ENCODE results near the gene VIM. TPM values are rescaled to one million over a fixed set of nuclear protein-coding genes. Genes with fewer than 3 reads are reported as not detected.

The VIM gene
- polyA plus RNA-seq, 1 donor (not counting 4 experiments of a cell fraction or from before 2014, with no cell fraction given) = 495 TPM

- H3K79me2 ChIP-seq (ENCODE audit: control insufficient read depth, insufficient read depth, low read length) = peaks cover 23% of the 10 kb centered on the region
- dilution Hi-C loops (cut with MboI; ENCODE audit: extremely low pct_ligation_motif_present, low sequenced_read_pairs) = no loop called here
These were observed 1.1 kb upstream of the VIM start for GRCh38 chr10:17226891-17227303.

GRCh38 chr10:17227367-17228090, 512 bp upstream of the VIM start:
- DNase-seq (ENCODE audit: low read depth, low spot score) = no peak
- Histone ChIP-seq H3K9ac (ENCODE audit: control insufficient read depth, extremely low read depth, insufficient read depth, low read length) (peak overlapping the region; percentile 88), H2AFZ (ENCODE audit: control insufficient read depth, low read length) (peak overlapping the region; percentile 8), H3K9me1 (ENCODE audit: control insufficient read depth, extremely low read depth, insufficient read depth, low read length) (no peaks in the 10 kb centered on the region), H3K27me3 (ENCODE audit: control insufficient read depth, extremely low read depth, insufficient read depth, low read length) (no peaks in the 10 kb centered on the region), H3K4me2 (ENCODE audit: control insufficient read depth, extremely low read depth, insufficient read depth, low read depth, low read length) (peak overlapping the region; percentile 90), H3K79me2 (ENCODE audit: control insufficient read depth, insufficient read depth, low read length) (peaks cover 25% of the 10 kb centered on the region), H3K4me3 (ENCODE audit: control insufficient read depth in 2 of 3, extremely low read depth in 1 of 3, insufficient read depth in 2 of 3, low read depth in 1 of 3, low read length in 3 of 3) (peak overlapping the region; percentile 65 to 86 (median 80)), H3K4me1 (ENCODE audit: control insufficient read depth, extremely low read depth, insufficient read depth, low read length) (peaks cover 22% of the 10 kb centered on the region), H3K36me3 (ENCODE audit: control insufficient read depth in 2 of 2, extremely low read depth in 1 of 2, insufficient read depth in 2 of 2, low read length in 2 of 2) (peaks cover 2 to 3% of the 10 kb centered on the region in 2 experiments), H3K9me3 (ENCODE audit: control insufficient read depth, low read depth, low read length) (no peaks in the 10 kb centered on the region), H3K27ac (ENCODE audit: control insufficient read depth, insufficient read depth, low read length) (peak overlapping the region; percentile 31), H4K20me1 (ENCODE audit: control insufficient read depth, extremely low read depth, insufficient read depth, low read length) (peaks cover 4% of the 10 kb centered on the region)
- dilution Hi-C loops (cut with MboI; ENCODE audit: extremely low pct_ligation_motif_present, low sequenced_read_pairs) = no loop called here
- FAIRE-seq = no peak
- no peak for TF ChIP-seq EZH2 (IDR thresholded peaks at IDR 0.05; ENCODE audit: low read length)
- peak in 2 of 3 experiments; percentile 18 to 33 for TF ChIP-seq CTCF (optimal IDR thresholded peaks at IDR 0.05 in 1 of 3, IDR thresholded peaks at IDR 0.05 in 1 of 3, conservative IDR thresholded peaks at IDR 0.05 in 1 of 3; ENCODE audit: extremely low read depth in 1 of 3, insufficient read depth in 2 of 3, low read length in 3 of 3)

More at GRCh38 chr10:17226891-17227303, 1.1 kb upstream of the VIM start:
- no peaks in the 10 kb centered on the region for H3K27me3 ChIP-seq (ENCODE audit: control insufficient read depth, extremely low read depth, insufficient read depth, low read length)
- H4K20me1 ChIP-seq (ENCODE audit: control insufficient read depth, extremely low read depth, insufficient read depth, low read length) = peaks cover 4% of the 10 kb centered on the region
- peak overlapping the region; percentile 90 for H3K4me2 ChIP-seq (ENCODE audit: control insufficient read depth, extremely low read depth, insufficient read depth, low read depth, low read length)
- H2AFZ ChIP-seq (ENCODE audit: control insufficient read depth, low read length) = no peak overlapping the region
- H3K9me1 ChIP-seq (ENCODE audit: control insufficient read depth, extremely low read depth, insufficient read depth, low read length) = no peaks in the 10 kb centered on the region
- H3K4me3 ChIP-seq (ENCODE audit: control insufficient read depth in 2 of 3, extremely low read depth in 1 of 3, insufficient read depth in 2 of 3, low read depth in 1 of 3, low read length in 3 of 3) = no peak overlapping the region
- H3K36me3 ChIP-seq (ENCODE audit: control insufficient read depth in 2 of 2, extremely low read depth in 1 of 2, insufficient read depth in 2 of 2, low read length in 2 of 2) = peaks cover 2 to 3% of the 10 kb centered on the region in 2 experiments
- H3K27ac ChIP-seq (ENCODE audit: control insufficient read depth, insufficient read depth, low read length) = no peak overlapping the region
- H3K4me1 ChIP-seq (ENCODE audit: control insufficient read depth, extremely low read depth, insufficient read depth, low read length) = peaks cover 22% of the 10 kb centered on the region
- no peak overlapping the region for H3K9ac ChIP-seq (ENCODE audit: control insufficient read depth, extremely low read depth, insufficient read depth, low read length)
- DNase-seq (ENCODE audit: low read depth, low spot score) (no peak), FAIRE-seq (no peak)
- TF ChIP-seq EZH2 (IDR thresholded peaks at IDR 0.05; ENCODE audit: low read length) (no peak), CTCF (optimal IDR thresholded peaks at IDR 0.05 in 1 of 3, IDR thresholded peaks at IDR 0.05 in 1 of 3, conservative IDR thresholded peaks at IDR 0.05 in 1 of 3; ENCODE audit: extremely low read depth in 1 of 3, insufficient read depth in 2 of 3, low read length in 3 of 3) (no peak)
- no peaks in the 10 kb centered on the region for H3K9me3 ChIP-seq (ENCODE audit: control insufficient read depth, low read depth, low read length)

Data from keratinocyte (primary cell).